IPS-NIHi7 (cell line): Measurements from ENCODE around the gene SMAD6.

ENCODE experiments used
- DNase-seq: peaks from one replicate; pipeline ENCODE4 v3.0.0; 2012; ENCODE audit warnings: mixed read lengths; ENCODE audit errors: extremely low spot score

SMAD6 gene

DNA sequence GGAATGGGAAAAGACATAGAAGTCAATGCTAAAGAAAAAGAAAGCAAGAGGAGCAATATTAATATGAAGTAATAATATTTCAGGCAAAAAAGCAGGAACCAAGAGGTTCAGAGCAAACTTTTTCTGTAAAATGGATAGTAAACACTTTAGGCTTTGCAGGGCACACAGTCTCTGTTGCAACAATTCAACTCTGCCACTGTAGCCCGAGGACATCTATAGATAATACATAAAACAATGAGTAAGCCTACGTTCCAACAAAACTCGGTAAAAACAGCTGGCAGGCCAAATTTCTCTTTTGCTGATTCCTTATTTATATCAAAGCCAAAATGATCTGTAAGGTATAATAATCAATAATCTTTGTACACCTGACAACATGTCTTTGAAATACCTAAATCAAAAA is 56.8 kb downstream of the SMAD6 start:
- no peak for DNase-seq

DNA sequence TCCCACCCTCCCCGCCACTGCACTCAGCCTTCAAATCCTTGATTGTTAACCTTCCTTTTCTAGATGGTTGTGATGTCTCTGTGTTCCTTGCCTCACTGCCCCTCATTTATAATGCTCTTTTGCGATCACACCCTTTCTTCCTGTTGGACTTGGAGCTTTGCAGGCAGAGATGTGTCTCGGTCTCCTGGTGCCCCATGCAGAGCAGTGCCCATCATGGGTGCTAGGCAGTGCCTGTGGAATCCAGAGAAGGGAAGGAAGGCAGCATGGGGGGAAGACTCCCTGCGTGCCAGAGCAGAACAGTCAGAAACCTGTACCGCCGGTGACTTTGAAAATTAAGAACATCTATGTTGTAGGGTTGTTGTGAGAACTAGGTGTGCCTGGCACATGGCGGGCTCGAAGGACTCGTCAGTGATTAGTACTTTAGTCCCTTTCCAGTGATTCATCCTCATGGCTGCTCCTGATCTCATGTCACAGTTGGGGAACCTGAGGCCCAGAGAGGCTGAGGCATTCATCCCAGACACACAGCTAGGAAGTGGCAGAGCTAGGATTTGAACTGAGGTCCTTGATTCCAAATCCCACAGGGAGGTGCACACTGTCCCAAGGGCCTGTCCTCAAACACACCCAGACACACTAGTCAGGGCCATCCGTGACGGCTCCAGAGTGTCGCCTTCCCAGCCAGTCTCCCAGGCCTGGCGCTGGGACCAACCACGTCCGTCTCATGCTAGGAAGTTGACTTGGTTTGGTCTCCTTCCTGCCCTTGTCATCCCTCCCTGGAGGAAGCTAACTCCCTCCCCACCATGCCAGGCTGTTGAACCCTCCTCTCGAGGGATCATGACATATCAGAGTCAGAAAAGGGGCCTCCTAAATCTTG is 58.3 kb downstream of the SMAD6 start:
- DNase-seq: no peak

DNA sequence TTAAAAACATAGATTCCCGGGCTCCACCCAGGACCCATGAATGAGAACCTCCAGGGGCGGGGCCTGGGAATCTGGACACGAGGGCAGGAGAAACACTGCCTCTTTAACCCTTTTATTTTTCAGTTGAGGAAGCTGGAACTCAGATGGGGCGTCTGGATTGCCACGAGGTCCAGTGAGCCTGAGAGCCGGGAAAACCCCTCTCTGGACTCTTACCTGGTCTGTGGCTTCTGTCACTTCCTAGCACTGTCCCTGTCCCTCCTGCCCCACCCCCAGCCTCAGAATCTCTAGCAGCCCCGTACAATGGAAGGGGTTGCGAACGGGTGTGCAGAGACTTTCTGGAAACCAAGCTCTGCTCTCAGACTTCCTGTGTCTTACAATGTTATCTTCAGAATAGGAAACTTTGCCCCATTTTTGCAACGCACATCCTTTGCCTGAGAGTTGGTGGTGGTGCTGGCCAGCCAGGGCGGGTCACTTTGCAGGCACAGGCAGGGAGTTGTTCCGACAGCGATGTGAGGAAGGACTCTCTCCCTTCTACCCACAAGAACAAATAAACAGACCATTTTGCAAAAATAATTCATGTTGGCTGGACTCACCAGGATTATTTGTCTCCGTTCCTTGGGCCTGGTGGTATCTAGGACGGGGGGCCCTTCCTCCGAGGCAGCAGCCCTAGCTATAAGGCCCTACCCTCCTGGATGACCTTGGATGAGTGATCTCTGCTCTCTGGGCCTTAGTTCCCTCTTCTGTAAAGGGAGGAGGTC is 59.1 kb downstream of the SMAD6 start:
- DNase-seq: no peak

DNA sequence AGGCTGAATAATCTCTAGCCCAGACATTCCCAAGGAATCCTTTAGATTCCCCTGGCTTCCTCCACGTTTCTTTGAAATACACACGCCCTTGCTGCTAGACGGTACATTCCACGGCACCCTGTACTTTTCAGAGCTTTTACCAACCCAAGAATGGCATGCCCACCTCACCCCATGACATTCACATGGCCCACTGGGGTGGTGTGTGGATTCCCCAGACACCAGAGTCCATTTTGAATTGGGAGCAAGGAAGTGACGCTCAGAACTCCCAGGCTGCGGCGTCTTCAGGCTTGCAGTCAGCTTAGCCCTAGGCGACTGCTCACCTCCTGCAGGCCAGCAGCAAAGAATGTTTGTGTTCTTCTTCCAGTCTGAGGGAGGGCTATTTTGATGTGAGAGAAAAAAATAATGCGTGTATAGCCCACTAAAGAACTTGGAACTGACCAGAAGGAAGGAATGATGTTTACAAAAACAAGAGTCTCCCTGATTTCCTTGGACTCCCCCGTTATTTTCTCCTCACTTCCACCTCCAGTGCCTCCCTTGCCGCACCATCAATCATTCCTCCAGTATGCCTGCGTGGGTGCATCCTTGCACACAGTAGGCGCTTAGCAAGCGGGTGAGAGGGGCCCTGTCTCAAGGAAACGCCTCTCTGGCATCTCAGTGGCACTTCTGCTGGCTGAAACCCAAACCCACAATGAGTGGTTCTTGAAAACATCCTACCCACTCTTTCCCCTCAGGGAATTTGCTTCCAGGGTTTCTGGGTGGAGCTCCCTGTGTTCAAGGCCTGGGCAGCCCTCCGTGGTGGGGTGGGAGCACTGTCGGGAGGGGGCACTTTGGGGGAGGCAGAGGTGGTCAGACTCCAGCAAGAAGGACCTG is 59.9 kb downstream of the SMAD6 start:
- DNase-seq: no peak

DNA sequence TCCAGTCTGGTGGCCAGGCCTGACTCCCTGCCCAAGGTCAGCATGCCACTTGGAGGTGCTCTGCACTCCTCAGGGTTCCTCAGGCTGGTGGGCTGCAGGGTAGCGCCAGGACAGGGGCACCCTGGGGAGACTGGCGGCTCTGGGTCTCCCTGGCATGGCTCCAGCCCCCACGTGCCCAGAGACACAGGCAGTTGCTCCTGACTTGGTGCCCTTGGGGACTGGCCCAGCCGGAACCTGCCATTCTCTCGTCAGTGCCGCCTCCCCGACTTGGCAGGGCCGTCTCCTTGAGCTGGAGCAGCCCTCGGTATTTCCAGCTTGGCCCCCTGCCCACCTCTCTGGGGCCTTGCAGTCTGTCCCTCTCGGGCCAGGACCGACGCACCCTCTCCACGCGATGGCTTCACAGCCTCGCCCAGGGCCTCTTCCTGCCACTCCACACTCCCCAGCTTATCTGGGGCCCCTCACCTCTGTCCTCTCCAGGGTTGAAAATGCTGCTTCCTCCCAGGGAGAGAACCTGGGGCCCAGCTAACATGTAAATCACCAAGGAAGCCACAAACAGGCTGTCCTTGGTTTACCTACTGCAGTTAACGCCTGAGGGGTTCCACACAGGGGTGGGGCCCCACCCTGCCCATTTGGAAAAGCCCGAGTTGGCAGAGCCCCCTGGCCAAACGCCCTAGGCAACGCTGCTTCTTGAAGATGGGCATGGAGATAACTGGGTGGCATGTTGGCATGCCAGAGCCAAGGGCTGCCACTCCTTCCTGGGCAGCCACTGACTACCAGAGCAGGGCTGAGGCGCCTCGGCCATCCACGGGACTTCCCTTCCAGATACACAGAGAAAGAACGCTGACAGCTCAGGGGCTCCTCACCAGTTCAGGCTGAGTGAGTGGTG is 61.4 kb downstream of the SMAD6 start:
- DNase-seq: no peak

DNA sequence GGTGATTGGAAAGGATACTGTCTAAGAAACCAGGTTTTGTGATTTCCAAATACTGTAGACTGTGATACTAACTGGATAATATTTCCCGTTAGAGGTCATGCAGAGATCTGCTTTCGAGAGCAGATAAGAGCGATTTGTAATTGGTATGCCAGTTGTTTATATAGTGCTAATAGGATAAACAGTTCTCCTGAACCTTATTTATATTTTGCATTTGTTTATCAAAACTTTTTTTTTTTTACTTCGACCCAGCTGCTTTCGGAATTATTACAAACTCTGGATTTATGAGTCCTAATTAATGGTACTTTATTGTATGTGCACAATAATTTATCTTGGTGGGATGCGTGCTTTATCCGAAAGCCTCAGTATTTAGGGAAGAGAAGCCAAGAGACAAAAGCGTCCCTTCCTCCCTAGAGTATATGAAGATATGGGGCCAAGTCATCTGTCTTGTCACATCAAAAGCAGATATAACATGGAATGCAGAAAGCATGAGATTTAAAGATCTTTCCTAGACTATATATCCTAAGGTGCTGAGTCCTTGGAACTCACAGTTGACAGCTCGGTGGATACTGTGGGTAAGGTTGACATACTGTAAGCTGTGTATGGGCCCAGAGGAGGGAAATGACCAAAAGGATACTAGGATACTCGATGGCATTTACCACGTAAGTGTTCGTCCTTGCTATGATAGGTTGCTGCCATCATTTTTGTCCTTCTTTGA is 62.2 kb downstream of the SMAD6 start:
- no peak for DNase-seq

DNA sequence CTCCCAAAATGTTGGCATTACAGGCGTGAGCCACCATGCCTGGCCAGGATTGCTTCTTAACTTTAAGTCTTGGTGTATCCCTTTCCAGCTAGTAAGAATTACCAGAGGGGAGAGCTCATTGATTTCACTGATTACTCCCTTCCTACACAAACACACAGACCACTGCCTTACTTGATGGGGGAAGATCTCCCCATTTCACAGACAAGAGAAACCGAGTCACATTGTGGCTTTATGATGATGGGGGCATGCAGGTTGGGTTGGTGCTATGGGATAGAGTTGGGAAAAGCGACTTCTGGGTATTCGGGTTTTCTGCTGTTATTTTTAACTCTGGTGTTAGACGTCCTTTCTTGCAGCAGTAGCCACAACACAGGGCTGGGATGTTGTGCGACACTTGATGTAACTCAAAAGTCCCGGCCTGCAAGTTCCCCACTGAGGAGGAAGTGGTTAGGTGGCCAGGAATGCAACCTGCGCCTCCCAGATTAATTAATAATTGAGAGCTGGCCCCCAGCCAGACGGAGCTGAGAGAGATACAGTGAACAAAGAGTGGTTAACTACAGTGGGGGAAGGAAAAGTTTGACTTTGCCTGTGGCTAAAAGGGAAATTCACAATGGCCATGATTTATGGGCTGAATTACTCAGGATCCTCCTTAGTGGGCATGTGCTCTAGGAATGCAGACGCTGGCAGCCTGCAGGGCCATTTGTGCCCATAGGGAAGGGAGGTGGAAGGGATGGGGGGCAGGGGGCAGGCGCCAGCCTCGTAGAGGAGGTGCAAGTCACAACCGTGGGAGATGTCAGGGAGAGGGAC is 63.6 kb downstream of the SMAD6 start:
- no peak for DNase-seq

DNA sequence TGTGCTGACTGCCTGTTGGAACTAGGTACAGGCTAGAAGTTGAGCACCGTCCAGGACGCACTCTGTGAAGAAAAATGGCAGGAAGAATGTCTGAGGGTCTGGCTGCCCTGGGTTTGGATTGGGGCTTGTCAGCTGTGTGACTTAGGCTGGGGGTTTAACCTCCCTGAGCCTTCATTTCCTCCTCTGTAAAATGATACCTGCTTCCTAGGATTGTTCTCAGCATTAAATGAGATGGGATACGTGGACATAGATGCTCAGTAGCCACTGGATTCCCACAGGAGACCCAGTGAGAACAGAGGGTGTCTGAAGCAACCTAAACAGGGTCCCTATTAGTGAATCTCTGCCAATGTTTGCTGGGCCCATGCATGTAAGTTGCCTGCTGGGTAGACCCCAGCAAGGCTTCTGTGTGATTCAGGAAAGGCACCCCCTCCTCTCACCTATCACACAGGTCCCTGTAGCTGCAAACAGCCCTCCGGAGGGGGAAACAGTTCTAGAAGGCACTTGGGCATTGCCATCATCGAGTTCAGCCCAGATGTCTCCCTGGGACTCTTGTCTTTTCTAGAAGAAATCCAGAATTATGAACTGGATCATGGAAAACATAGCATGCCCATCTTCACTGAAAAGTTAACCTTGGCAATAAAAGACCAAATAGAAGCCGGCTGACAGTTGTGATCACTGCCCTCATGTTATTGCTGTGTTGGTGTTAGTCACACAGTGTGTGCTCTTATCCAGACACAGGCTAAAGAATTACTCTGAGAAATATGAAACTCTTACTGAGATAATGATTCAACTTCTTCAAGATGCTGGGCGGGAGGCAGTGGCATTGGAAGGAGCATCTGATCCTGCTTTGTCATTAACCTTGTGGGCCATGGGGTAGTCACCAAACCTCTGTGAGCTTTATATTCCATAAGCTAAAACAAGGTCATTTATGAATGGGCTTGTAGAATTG is 64.5 kb downstream of the SMAD6 start:
- DNase-seq: no peak

DNA sequence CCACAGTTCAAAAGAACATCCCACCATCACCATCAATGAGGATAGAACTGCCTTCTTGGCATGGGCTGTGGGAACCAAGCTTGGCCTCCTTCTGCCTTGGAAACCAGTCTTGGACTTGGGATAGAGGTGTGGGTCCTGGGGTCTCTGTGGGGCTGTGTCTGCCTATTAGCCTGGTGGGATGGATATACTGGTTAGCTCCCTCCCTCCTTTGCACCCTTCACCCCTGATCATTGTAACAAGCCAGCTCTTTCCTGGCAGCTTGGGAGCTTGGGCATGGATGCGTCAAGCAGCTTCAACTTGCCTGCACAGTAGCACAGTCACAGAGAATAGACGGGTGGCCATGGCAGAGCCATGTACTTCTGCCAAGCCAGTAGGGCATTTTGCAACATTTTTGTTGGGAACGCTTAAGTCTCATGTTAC is 65.2 kb downstream of the SMAD6 start:
- DNase-seq: no peak

DNA sequence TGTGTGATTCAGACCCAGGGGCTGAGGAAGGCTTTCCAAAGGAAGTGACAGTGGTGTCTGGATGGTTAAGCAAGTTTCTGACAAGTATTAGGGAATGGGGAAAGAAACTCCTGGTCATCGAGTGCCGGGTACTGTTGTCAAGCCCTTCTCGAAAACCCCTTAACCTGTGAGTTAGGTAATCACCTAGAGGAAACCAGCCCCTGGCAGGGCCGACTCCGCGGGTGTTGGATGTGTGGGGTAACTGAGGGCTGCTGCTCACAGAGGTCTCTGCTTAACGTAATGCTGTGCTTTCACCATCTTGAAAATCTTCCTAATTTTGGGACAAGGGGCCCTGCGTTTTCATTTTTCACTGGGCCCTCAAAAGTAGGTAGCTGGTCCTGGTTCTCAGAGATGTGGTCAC is 67.0 kb downstream of the SMAD6 start:
- DNase-seq: no peak

DNA sequence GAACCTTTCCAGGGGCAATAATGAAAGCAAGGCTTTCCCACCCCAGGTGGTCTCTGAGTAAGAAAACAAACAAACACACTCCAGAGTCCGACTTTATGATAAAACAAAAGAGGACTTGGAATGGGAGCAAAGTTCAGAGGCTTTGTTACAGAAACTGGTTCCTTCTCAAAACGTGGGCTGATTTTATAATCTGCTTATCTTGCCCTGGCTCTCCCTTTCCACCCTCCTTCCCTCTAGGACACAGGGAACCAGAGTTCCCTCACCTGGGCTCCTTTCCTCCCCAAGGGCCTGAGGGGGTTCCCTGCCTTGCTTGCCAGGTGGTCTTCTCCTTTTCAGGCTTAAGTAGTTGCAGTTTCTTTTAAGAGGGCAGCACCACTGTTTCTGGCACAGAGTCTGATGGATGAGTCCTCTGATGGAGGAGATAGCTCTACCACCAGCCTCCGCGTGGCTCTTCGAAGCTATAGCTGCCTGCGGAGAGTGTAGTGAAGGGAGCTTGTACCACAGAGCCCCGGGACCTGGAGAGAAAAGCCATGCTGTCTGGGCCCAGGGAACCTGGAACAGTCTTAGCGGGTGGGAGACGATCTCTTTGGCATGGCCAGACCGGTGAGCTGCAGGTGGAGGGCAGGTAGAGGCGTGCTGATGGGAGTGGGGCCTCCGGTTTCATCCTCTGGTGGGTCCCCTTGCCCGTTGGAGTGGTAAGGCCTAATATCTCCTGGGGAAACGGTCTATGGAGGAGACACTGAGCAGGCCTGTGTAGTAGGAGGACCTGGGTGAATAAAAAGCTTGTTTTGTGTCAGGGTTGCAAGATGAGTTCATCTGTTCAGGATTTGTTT is 68.7 kb downstream of the SMAD6 start:
- DNase-seq: no peak

DNA sequence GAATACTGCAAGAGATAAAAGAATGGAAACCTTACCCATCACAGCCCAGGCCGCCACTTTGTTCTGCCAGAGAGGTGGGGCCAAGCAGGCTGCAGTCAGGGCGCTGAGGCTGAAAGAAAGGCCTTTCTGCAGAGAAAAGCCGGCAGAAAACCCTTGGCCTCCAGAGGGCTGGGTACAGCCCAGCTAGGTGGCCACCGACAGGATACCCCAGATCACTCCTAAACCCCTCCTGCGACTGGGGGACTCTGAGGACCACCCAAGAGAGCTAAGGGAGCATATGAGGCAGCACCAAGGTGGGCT is 69.3 kb downstream of the SMAD6 start:
- no peak for DNase-seq

DNA sequence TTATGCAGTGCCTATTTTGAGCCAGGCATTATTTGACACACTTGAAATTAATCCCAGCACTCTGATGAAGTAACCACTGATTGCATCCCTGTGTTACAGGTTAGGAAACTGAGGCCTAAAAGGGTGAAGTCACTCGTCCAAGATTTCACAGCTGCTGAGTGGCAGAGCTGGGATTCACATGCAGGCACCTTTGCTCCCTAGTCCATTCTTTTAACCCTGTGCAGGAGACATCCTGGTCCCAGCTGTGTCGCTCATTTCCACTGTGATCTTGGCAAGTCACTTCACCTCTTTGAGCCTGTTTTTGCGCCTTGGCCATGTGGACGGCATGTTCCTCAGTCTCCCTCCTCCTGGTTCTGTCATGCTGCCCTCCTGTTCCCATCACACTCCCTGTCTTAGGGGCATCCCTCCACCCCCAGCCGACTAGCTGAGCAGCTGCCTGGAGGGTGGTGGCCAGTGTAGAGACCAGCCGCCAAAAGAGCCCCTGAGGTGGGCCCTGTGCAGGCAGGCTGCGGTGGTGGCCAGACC is 70.6 kb downstream of the SMAD6 start:
- no peak for DNase-seq

DNA sequence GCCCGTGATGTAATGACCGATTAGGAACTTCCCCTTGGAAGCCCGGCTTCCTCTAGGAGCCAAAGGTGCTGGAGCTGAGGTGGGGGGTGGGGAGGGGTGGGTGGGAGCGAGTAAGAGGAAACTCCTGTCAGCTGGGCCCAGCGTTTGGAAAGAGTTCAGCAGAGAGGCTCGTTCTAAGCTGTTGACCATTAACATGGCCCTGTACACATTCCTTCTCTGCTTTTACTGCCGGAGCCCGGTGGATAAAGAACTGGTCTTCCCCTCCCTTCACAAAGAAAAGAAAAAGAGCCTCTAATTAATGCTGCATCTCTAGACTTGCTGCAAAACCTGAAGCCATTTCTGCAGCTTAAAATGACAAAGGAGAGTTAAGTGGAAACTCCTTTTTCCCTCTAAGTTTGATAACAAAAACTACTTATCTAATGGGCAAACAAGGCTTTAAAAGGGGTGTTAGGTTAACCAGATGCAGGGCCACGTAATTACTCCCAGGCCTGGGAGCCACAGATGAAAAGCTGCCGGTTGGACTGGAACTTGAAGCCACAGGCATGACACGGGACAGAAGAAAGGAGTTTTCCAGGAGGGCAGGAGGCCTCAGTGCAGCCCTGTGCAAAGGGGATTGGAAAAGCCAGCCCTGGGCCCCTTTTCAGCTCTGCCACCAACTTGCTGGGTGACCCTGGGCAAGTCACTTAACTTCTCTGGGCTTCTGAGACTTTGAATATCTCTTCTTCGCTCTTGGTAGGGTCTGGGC is 71.3 kb downstream of the SMAD6 start:
- peak; percentile 38 for DNase-seq

DNA sequence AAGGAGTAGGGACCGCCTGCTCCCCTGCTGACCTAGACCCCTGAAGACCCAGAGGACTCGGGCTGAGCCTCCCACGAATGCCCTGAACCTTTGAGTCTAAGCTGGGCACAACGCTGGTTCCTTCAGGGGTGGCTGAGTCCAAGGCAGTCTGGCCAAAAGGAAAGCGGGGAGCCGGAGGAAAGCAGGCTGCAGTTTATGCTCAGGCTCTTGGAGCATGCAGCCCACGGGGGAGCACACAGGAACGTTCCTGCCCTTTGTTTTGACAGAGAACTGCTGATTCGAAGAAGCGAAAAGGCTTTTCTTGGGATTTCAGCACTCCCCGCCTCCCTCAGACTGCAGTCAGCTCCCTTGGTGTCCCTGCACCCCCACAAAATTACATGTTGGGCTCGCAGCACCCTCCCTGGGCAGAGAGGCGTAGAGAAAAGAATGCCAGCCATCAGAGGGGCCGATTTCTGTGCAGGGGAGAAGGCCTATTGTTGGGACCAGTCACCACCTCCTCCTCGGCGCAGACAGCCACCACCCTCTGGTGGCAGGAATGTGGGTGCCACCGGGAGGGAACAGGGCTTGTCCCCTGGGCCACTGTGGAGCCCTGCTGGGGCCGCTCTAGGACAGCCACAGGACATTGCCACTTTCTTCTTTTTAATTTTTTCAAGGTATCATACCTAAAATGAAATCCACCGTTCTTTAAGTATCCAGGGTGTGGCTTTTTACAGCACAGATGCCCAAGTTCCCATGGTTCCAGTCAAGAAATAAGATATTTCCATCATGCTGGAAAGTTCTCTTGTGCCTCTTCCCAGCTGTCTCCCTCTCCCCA is 72.2 kb downstream of the SMAD6 start:
- peak; percentile 96 for DNase-seq
